GM19395 (cell line): ENCODE results near the gene ATG2B.

Experiments
- ATAC-seq: cut with Tn5 transposase; IDR thresholded peaks from one replicate; pipeline ENCODE4 v1.9.1; 2021; ENCODE audit warnings: mild to moderate bottlenecking, moderate library complexity; ENCODE audit not compliant: unreplicated experiment

Gene ATG2B

GRCh38 chr14:96309896-96310330 is 53.2 kb downstream of the ATG2B start:
- ATAC-seq = no peak

DNA sequence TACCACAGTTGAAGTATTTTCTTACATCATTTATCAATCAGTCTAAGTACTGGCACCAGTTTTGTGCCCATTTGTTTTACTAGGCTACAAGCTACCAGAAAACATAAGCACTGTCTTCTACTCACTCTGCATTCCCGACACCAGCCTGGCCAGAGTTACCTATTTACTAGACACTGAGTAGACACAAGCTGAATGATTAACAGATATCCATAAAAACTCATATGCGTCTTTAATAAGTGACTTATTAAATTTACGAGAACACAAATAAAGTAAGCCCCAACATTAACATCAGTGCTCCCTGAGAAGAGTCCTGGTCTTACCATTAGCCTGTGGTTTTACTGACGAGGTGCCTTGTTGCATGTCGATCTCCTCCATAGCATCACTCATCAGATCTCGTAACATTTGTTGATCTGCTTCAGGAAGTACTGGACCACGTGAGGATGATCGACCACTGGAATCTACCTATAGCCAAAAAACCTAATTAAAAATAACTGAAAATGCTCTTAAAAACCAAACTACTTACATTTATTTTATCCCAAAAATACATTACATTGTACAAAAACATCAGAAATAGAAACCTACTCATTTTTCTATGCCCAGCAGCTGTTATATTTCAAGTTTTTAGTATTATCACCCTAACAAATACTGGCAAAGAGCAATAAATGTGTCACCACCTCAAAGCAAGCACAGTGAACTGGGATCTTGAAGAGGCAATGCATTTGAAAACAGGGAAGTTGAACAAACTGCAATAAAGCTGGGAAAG is 53.8 kb downstream of the ATG2B start:
- ATAC-seq = no peak

DNA sequence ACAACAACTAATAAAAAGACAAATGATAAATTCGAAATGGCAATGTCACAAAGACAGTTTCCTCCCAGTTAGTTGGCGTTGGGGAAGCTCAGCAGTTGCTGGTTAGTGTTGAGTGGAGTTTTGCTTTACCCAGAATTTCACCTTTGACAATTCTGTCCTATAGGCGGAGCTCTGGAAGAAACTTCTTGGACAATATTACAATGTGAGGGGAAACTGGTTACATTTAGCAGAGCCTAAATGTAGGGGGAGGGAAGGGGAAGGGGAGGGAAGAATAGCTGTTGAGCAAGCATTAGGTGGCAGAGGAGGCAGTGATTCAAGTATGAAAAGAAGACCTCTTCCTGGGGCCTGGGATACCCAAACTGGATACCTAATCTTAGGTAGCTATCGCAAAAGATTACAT is 55.7 kb downstream of the ATG2B start:
- ATAC-seq = no peak

GRCh38 chr14:96304956-96305355 is 58.2 kb downstream of the ATG2B start:
- ATAC-seq = no peak

DNA sequence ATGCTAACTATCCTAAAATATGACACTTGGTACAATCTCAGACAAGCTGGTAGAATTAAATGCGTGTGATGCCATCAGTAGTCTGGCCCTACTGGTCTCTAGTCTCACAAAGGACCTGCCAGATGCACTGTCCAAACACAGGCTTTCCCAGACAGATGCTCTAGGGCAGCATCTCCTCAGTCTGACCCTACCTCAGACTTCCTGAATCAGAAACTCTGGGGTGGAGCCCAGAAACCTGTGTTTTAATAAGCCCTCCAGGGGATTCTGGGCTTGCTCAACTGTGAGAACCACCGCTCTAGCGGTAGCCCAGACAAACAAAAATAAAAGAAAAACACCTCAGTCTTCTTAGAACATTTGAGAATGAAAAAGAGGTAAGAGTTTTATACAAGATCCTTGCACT is 59.2 kb downstream of the ATG2B start:
- ATAC-seq = no peak

- ATAC-seq = no peak
These were observed 63.7 kb downstream of the ATG2B start for GRCh38 chr14:96299441-96299840.

DNA sequence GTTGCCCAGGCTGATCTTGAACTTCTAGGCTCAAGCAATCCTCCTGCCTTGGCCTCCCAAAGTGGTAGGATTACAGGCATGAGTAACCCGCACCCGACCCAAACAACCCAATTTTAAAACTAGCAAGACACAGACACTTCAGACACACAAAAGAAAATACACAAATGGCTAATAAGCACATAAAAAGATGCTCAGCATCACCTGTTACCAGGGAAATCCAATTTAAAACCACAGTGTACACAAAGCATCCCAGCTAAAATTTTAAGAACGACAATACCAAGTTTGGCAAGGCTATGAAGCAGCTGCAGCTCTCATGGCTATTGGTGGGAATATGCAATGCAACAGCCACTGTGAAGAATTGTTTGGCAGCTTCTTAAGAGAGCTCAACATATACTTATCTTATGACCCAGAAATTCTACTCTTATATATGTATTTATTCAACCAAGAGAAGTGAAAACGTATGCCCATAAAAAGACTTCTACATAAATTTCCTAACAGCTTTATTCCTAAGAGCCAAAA is 65.1 kb downstream of the ATG2B start:
- no peak for ATAC-seq

- no peak for ATAC-seq
These were observed 66.1 kb downstream of the ATG2B start for GRCh38 chr14:96297000-96297399.

- no peak for ATAC-seq
These were observed 68.9 kb downstream of the ATG2B start for GRCh38 chr14:96294246-96294645.

DNA sequence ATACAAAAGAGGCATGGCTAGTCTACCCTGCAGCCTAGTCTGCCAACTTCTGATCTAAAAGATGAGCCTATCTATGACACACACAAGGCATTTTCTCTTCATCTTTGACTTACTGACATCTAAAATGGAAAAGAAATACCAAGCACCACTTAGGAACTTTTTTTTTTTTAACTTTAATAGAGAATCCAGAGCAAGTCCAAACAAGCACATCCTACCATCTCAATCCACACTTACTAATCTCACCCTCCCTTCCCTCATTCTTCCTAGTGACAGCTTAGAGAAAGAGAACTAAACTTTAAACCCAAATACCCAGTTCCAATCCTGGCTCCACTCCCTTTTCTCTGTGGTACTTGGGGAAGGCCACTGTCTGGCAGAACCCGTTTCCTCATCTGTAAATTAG is 75.3 kb downstream of the ATG2B start:
- ATAC-seq = no peak

DNA sequence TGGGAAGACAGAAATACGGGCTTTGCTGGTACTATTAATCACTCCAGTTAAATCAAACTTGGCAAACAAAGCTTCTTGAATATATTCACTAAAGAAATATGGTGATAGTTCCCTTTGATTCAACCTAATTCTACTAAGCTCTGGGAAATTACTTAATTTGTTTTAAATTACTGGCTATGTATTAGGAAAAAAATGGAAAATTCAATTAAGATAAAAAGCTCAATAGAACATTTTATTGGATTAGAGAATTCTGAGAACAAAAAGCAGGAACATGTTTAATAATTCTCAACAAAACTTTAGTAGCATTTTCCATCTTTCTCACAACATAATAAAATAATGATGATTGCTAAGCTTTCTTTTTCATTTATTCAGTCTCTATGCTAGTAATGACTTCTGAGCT is 76.9 kb downstream of the ATG2B start:
- no peak for ATAC-seq

- no peak for ATAC-seq
These were observed 77.5 kb downstream of the ATG2B start for GRCh38 chr14:96285667-96286066.

DNA sequence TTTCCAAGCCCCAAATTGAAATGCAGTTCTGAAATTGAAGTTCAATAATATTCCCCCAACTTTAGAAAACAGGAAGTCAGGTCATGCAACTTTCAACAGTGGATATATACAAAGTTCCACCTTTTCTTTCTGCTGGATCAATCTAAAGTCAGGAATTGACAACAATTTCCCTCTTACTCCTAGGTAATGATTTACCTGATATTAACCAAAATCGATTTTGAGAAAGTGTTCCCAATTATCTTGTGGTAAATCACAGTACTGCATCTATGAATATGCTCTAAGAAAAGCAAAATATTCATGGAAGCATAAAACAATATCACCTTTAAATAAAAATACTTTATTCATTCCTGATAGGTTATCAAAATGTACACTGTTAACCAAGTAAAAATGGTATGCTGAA is 78.7 kb downstream of the ATG2B start:
- ATAC-seq = no peak

DNA sequence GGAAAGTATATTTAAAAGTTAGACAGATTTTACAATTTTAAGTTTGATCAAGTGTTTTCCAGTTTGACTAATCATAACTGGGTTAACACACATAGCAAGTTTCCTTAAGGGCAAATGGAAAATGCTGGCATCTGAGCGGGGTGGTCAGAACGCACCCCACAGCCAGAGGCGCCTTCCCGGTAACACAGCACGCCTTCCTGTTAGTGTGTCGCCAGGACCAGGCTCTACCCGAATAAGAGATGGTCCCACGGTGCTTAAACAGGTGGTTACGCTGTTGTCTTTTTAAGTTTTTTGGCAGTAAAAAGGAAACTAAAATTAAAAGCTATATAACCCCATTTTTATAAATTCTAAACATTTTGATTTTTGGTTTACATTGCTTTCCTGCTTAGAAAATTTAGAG is 79.1 kb downstream of the ATG2B start:
- ATAC-seq = no peak

DNA sequence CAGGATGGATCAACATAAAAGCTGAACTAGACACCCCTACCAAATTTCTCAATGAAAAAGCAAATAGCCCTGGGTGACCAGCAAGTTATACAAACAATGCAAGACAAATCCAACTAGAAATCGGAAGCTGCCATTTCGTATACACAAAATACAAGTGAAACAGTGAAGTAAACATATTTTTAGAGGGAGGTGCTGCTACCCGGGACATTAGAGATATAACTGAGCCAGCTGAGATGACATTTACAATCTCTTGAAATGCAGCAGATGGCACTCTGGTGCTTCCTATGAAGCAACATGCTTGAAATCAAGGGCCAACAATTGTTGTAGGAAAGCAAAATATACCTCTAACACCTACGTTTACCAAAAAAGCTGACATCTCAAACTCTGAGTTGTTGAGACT is 81.7 kb downstream of the ATG2B start:
- no peak for ATAC-seq

- no peak for ATAC-seq
These were observed 83.0 kb downstream of the ATG2B start for GRCh38 chr14:96280104-96280503.

DNA sequence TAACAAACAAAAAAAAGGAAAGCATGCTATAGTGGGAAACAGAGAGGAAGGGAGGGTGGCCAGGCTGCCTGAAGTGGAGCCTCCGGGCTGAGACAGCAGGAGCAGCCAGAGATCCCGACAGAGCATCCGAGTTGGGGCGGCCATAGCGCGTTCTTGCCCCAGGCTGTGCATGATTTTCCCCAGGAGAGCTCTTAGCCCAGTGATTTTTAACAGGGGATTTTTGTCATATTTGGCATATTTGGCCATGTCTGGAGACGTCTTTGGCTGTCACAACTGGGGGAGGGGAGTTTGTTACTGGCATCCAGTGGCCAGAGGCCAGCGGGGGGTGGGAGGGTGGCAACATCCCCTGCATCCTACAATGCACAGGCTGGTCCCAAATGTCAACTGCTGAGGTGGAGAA is 83.6 kb downstream of the ATG2B start:
- ATAC-seq = no peak

GRCh38 chr14:96277890-96278289 is 85.3 kb downstream of the ATG2B start:
- ATAC-seq = no peak

DNA sequence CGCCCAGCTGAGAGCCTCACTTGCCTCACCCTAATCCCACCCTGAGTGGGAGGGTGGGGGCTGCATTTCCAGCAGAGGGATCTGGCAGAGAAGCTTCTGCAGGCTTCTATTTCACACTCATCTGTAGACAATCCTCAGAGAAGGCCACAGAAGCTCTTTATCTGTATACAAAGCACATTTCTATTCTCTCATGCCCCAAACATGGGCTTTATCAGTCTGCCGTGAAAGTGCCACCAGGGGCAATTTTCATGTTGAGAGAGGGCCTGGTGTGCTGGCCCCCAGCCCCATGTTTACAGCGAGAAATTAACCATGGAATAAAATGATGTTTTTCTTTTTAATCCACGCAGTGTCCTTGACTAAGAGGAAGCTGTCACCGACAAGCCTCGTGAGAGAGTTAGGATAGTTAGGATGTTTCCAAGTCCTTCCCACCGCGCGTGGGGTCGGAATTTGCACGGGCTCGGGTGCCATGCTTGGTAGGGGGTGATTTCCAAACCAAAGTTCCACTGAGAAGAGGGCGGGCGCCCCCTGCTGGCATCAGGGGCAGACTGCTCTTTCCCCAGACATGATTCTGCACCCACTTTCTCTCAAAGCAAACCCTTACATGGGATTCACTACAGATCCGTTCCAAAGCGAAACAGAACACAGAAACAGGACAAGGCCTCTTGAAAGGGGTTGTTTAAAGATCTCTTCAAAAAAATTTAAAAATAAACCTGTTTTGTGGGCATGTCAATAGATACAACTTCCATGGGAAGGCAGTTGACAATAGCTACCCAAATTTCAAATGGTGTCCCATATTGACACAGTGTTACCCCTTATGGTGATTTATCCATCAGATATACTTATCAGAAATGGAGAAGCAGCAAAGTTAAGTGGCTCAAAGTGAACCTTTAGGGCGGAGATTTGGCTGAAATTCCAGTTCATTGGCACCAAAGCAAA is 87.7 kb downstream of the ATG2B start:
- no peak for ATAC-seq

GRCh38 chr14:96274543-96274942 is 88.6 kb downstream of the ATG2B start:
- no peak for ATAC-seq

DNA sequence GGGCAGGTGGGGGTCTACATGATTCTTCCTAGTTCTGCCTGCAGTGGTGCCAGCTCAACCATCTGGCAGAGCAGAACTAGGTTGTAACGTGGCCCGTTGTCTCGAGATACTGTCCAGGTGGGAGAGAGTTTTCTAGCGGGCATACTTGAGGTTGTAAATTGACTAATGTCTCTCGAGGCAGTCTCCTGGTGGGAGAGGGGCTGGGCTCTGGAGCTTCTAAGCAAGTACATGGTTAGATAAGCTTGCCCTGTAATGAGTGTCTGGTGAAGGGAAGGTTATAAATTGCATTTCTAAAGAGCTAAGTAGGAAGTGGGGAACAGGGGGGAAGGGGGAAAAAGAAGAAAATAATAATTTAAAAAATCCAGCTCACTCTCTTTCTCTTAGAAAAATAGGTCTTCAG is 89.0 kb downstream of the ATG2B start:
- ATAC-seq = no peak

GRCh38 chr14:96273629-96274028 is 89.5 kb downstream of the ATG2B start:
- no peak for ATAC-seq
